ENCODE results near the gene VGLL3.
"Not testable (repeated sequence)": the region's sequence is repeated elsewhere in the genome, so short reads cannot be mapped to it uniquely, and the experiment has no call there.

The VGLL3 gene

DNA sequence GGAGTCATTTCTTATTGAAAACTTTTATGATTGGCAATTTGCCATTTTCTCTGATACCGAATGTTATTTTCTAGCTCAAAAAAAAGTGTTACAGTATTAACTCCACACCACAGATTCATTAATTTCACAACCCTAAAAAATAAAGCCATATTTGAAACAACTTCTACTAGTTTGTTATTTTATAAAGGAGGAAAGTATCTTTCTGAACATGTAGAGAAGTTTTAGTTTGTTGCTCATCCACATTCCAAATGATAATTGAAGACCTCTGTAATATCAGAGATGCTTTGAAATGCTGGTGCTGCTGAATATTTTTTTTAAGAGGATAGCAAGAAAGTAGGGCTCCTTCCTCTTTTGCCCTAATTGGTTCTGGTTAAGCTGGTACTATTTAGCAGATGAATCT, 1.9 kb downstream of the VGLL3 start:
- DNase-seq, result no peak

DNA sequence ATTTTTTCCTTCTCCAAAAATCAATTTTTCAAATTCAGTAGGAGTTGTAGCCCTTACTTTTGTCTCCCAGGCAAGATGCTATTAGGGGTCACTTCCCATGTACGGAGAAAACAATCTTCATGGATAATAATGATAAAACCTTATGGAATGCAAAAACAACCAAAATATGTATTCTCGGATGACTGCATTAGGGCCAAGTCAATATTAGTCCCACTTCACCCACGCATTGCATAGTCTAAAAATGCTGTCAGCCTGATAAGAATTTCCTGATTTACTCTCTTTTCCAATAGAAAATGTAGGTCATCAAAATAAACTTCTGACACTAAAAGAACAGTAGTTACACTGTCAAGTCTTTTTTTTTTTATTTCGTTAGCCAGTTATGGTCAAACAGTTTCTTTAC, 2.7 kb downstream of the VGLL3 start:
- DNase-seq, result no peak

DNA sequence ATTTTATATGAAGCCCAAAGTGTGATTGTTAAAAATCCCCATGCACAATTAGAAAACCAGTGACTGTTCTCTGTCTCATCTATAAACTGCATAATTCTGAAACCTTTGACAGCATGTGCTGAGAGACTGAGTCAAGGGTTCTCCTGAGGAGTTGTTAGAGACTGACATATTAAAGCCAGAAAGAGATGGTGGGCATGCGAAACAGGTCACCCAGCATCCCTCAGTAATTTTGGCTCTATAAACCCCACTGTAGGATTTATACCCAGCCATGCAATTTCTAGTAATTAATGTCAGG, 3.6 kb downstream of the VGLL3 start:
- DNase-seq, result no peak

DNA sequence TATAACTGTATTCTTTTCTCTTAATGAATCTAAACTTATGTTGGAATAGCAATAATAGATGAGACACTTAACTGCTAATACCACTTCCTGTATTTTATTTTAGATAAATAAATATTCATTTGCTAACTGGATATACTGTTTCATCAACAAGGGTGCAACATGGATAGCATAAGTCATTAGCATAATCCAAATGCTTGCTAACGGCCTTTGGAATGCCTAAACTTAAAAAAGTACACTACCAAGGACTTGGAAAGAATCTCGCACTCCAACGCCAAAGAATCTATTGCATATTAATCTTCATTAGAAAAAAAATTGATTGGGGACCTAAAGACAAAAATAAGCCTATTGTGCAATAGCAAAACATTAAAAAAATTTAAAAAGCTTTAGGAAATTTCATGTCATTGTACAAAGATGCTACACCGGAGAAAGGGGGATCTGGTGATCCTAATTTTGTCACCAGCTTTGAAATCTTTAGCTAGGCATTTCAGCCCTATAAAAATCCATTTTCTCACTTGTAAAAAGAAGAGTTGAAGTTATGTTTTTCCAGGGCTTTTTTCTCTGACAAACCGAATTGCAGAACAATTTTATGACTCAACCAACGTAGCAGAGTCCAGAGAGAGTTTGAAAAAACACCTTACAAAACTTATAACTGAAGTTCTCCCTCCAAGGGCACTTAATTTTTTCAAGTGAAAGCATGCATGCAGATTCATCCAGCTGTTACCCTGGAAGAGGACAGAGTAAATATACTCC, 4.1 kb downstream of the VGLL3 start:
- DNase-seq, result no peak

DNA sequence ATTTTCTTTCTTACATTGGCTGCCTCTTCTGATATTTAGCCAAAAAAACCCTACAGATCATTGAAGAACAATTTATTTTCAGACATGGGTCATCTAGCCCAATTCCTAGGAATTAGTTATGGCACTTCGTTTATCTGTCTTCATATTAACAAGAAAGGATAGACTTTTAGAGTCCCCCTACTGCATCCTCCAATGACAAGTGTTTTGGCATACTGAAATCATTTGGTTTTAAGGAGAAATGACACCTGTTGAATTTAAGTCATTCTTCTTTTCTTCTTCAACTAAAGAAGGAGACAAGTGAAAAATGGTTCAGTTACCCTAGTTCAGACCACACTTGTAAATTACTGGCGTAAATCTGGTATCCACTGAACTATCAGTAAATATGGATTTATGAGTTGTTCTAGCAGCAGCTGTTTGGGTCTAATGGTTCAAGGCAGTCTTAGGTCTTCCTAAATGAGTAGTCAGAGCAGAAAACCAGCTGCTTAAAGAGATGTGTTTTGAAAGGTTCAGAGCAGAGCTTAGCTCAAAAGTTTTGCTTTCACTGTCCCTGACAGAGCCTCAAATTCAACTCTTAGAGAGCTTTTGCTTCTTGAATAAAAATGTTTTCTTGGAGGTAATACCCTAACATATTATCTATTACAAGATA, 5.6 kb downstream of the VGLL3 start:
- DNase-seq, result no peak

DNA sequence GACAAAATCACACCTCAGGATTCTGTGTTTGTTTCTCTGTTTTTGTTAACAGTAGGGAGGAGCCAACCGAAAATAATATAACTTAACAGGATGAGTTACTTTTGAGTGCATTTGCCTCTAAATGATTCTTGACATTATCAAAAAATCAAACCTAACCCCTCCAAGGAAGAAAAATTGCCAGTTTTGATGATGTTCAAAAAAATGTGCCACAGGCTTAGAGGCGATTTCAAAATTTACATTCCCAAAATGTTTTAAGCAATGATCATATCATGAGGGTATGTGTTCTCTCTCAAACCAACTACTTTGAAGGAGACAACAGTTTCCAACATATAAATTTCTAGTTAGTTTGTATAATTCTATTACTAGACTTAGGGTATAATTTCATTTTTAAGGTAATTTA, 6.7 kb downstream of the VGLL3 start:
- DNase-seq, result no peak

DNA sequence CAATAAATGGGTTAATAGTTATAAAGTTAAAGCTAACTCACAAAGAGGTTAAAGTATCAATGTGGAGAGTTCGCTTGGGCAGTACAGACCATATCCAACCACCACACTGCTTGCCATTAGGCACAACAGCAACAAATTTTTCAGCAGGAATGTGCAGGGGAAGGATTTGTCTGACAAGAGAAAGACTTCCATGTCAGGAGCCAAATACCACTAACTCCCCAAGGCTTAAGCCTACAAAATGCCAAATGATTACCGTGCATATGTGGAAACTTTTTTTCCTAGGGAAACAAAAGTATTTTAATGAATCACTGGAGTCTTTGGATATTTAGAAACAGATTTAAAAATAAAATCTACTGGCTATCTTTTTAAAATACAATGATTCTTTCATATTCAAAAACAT, 8.1 kb downstream of the VGLL3 start:
- DNase-seq, result no peak

DNA sequence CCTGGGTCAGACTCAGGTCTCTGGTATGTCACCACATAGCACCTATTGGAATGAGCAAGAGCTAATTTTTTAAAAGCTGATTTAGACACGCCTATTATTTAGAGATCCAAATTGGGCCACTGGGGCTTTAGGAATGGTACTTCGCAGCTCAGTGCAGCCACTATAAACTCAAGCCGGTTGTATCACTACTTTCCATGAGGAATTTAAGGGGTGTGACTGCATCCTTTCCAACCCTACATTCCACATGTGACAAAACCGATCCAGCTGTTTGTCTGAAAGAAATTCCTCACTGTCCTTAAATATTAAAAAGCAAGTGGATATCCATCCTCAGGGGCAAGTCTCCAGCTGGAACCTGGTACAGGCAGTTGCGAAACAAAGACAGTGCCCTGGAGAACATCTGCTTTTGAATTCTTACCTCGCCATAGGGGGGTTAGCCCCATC, 12.8 kb downstream of the VGLL3 start:
- DNase-seq, result no peak

DNA sequence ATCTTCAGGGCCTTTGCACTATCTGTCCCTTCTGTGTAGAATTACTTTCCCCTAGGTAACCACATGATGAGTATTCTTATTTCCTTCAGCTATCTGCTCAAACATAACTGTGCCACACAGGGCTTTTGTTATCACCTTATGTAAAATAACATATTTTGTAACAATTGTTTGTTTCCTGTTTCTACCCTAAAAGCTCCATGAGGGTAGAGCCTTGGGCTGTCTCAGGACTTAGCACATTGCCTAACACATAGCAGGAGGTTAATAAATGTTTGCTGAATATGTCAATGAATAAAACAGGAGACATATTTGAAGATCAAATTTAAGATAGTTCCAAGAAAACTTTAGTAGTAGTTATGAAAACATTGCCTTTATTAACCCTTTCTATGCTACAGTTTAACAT, 14.7 kb downstream of the VGLL3 start:
- DNase-seq, result no peak

DNA sequence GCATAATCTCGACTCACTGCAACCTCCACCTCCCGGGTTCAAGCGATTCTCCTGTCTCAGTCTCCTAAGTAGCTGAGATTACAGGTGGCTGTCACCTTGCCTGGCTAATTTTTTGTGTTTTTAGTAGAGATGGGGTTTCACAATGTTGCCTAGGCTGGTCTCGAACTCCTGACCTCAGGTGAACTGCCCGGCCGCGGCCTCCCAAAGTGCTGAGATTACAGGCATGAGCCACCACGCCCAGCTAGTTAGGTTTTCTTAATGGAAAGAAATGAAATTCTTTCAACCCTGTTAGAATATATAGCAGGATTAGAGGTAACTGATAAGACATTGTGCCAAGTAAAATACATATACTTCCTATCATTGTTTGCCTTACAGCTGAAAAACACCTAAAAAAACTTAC, 16.8 kb downstream of the VGLL3 start:
- not testable (repeated sequence) for DNase-seq

DNA sequence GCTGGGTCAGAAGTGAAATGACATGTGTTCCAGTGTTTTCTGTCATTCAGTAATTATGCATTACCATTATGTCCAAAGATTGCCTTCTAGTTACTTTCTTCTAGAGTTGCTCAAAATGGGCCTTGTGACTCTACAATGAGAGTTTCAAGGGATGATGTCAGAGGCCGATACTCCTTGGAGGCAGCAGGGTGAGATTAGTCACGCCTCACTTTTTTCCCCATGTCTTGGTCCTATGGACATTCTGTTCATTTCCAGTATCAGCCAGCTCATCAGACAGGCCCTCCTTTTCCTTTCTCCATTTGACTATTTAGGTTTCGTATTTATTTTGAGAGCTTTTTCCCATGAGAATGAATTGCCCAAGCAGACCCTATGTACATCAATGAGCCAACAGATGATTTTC, 17.5 kb downstream of the VGLL3 start:
- no peak for DNase-seq

DNA sequence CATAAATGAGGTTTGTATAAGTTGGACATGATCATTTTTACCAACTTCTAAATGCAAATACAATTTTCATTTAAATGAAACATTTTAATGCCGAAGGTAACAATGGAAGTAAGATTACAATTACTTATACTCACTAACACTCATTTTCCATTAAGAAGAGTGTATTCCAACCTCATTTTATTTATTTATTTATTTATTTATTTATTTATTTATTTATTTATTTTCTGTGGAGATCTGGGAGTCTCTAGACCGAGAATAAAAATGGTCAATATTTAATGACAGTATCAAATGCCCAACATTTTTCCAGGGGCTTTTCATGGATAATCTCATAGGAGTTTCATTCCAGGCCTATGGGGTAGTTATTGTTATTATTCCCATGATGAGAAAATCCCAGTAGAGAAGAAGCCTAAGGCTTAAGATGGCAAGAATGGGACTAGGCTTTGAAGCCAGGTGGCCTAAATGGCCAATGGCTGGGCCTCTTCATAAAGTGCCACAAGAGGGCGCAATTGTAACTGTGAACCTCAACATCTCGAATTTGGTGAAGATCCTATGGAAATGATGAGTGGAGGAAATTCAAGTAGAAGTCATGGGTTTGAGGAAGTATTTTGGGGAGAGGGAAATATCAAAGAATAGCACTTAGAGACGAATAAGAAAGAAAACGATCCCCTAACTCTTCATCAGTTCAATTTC, 21.3 kb downstream of the VGLL3 start:
- no peak for DNase-seq

DNA sequence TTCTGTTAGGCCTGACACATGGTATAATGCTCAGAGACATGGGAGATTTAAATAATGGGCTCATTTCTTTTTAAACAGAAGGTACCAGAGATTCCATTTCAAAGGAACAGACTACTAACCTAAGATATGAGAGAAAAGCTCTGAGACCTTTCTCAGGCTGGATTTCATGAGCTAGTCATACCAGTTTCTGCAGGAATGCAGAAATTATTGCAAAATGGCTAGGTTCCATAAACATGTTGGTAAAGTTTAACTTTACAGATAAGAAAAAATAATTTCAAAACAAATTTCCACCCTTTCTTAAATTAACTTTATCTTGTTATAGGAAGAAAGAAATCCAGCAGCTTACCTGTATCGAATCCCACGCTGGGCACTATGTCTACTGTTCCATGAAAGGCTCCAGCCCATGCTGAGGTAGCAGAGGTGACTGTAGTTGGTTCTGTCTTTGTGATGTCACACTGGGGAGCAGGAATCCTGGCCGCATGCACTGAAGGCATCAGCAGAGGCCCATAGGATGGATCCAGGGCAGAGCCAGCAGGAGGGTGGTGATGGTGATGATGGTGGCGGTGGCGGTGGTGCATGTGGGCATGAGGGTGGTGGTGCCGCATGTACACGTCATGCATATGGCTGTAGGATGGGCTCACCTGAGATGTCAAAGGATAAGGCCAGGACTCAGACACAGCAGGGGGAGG, 22.6 kb downstream of the VGLL3 start:
- no peak for DNase-seq

DNA sequence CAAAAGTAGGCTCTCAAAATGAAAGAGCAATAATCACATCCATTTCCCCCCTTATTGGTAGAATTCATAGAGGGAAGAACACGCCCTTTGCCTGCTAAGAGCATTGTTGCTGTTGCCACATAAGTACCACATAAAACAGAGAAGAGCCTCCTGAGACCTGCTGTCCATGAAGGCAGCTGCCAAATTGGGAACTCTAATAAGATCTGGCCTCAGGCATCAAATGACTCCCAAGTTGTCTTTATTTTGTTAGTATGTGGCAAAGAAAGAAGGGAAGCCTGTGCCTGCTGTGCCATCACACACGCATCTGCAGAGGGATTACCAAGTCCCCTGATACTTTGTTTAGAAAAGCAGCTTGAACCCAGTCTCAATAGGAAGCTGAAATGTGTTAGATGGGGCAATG, 23.9 kb downstream of the VGLL3 start:
- no peak for DNase-seq

DNA sequence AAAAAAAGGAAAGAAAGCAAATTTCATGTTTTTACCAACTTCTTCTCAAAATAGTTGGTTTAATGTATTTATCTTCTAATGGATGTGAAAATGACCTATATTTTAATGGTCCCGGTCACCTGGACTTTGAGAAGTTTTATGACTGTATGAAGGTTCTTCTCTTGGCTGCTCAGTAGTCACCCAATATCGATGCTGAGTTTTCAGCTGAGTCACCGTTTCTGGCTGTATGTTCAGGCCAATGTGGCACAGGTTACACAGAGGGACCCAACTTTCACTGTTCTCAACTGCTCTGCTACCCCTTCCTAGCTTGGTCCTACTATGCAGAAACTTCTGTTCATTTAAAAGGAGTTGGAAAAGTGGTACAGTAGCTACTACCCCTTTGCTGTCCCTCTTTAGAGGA, 25.8 kb downstream of the VGLL3 start:
- no peak for DNase-seq

DNA sequence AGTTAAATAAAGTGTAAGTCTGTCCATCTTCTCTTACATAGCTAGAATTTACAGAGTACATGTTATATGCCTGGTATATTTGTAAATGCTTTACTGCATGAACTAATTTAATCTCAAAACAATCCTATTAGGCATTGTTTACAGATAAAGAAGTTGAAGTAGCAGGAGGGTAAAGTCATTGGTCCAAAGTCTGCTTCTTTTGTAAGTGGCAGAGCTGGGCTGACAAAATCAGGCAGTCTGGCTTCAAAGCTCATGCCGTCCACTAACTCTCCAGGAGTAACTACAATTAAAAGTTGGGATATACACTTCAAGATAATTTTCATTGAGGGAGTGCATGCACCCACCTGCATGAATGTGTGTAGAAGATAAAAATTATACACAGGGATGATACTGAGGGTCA, 27.3 kb downstream of the VGLL3 start:
- no peak for DNase-seq

DNA sequence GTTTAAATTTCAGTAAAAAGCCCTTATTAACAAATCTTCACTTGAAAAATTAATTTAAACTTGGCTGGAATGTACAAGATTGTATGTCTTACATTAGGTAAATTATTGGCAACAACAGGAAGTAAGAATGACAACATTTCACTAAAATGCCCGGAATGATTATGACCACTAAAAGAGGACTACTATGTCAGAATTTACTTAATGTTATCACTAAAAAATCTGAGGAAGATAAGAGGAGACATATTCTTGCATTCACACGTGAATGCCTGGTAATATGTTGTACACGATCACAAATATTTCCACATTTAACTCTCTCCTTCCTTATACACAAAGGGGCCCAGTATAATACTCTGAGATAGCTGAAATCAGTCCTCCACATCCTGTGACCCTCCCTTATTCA, 29.7 kb downstream of the VGLL3 start:
- DNase-seq, result no peak

DNA sequence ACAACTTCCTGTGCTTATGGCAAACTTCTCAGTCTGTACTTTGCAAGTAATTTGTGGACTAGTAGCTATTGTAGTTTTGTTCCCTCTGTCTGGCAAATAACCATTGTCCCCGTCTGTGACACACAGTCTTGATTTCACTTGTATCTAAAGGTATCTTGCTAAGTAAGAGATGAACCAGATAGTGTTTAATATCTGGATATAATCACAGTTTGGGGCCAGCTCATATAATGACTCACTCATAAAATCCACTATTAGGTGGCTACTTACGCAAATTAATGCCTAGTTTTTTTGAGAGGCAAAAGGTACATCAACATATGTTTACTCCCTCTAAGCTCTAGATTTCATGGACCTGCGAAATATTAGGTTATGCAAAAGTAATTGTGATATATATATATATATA, 30.4 kb downstream of the VGLL3 start:
- DNase-seq, result no peak

DNA sequence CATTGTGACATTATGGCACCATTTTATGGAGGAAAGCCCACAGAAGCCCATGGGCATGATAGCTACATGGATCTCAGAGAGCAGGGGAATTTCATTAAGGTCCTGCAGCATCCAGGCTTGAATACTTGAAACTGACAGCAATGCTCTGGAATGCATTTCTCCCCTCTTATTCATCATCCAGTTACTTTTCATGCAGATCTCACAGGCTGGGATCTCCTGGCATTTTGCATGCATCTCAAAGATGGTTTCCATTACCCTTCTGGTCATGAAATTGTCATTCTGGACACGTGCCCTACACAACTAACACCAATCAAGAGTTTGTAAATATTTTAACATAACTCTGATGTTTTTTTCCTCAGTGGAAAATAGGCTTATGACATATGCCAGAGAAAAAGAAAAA, 32.4 kb downstream of the VGLL3 start:
- DNase-seq, result no peak

DNA sequence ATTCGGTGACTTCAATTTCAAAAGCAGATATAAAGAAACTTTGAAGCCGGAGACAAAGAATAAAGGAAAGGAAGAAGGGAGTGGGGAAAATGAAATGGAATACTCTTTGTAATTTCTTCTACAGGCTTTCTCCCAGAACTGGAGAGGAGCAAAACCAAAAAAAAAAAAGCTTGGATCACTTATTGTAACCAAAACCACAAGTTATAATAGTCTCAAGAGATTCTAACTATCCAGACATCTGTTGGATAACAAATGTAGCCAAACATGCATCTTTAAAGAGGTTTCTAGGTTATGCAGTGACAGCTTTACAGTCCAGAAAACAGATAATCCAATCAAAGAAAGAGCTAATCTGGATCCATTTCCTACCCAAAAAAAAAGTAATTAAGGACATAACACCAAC, 36.2 kb downstream of the VGLL3 start:
- DNase-seq, result no peak

DNA sequence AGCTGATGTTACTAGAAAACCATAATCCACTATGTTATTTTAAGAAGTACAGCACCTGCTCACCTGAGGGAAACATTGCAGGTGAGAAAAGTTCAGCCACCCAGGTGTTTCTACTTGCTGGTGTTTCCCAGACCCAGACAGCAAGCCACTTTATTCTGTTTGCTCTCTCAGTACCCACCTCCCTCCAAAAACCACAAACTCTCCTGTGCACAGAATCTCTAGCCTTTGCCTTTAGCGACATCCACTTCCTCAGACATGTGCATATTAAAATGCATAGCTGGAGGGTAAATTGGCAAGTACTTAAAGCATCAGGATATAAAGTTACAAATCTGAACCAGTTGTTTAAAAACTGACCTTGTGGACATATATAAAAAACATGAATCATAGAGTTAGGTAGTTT, 36.7 kb downstream of the VGLL3 start:
- no peak for DNase-seq

DNA sequence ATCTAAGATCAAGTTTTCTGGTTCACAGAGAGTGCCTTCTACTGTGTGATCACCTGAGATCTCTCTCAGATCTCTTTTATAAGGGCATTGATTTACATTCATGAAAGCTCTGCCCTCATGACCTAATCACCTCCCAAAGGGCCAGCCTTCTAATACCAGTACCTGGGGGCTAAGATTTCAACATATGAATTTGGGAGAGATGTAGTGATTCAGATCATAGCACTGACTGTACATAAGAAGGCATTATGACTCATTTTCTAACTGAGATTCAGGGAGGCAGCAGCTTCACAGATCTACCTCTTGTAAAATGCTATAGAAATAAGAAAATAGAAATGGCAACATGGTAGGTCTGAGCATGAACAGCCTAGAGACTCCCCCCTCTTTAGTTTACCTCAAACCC, 39.6 kb downstream of the VGLL3 start:
- DNase-seq, result no peak

DNA sequence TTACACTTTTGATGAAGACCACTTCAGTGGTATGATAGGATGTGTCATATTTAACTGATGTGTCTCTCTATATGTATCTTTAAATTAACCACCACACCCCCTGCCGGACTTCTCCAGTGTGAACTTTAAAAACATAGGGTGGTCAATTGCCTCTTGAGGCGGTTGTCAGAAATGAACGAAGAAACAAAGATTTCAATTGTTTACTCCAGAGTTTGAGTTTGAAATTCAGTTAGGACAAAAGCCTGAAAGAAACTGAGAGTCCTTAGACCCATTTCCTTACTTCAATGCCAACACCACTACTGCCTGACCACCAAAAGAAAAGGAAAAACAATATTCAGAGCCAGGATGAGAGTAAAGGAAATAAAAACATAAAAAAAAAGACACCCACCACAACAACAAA, 40.2 kb downstream of the VGLL3 start:
- DNase-seq, result no peak

DNA sequence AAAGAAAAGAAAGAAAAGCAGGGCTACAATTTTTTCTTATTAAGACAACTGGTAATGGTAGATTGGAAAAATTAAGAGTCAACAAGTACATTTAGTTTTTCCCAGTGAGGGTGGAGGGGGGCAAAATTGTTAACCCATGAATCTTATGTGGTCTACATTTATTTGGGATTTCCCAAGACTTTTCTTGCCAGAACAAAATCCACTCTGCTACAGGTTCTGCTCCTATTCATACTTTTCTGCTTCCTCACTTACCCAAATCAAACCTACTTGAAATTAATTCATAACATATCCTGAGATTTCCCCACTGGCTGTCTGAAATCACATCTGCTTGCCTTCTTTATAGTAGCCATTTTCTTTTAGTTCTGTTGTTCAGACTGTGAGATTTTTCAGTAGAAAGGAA, 41.1 kb downstream of the VGLL3 start:
- DNase-seq, result no peak

All from NCI-H2029 (cell line).